GM12878 (cell line): ENCODE data around the gene RTL9. TPM values are rescaled to one million over a fixed set of nuclear protein-coding genes. Genes with fewer than 3 reads are reported as not detected.

Experiments used
- ATAC-seq: fragments of 200-7000 bp; cut with Tn5 transposase; 3 replicates; pipeline ENCODE4 v1.9.1; 2020; ENCODE audit warnings: mild to moderate bottlenecking, moderate library complexity
- BruUV-seq: library from RNA; stranded (reverse); fragments of 400-500 nt; replicated peaks from 2 replicates; lab custom pipeline; 2021; lab: Mats Ljungman, UMichigan
- CTCF ChIA-PET: fragments of 300-600 bp; sonication (Branson Sonifier 250); formaldehyde crosslinking; extraction: SDS; loops from one replicate; lab custom pipeline; 2021; ENCODE audit warnings: inconsistent platforms; lab: Yijun Ruan, JAX
- POLR2A ChIA-PET: fragments of 350-600 bp; formaldehyde crosslinking; extraction: SDS; loops from one replicate; lab custom pipeline; 2021; ENCODE audit warnings: inconsistent platforms; lab: Charles Lee
- RAD21 ChIA-PET: fragments of 300-600 bp; sonication (Branson Sonifier 250); formaldehyde crosslinking; loops from one replicate; lab custom pipeline; 2023; ENCODE audit warnings: antibody characterized with exemption; ENCODE audit not compliant: unreplicated experiment; lab: Charles Lee
- SMC1A ChIA-PET: fragments of 300-600 bp; sonication (Branson Sonifier 250); formaldehyde crosslinking; loops from one replicate; lab custom pipeline; 2023; ENCODE audit not compliant: unreplicated experiment, uncharacterized antibody; lab: Charles Lee
- DNase-seq: peaks from one replicate; pipeline ENCODE4 v3.0.0-alpha.2; 2011; ENCODE audit warnings: low read depth, low spot score
- FAIRE-seq: peaks from 3 replicates; lab custom pipeline; 2011; peaks lifted over from hg19 to GRCh38; lab: Jason Lieb, UNC
- H2AFZ ChIP-seq: 2 replicates; pipeline ENCODE4 v1.6.0; 2011; ENCODE audit warnings: low read depth, low read length, control low read depth; ENCODE audit not compliant: control insufficient read depth
- H3K27ac ChIP-seq: 2 replicates; pipeline ENCODE4 v1.5.1; 2011; ENCODE audit warnings: control low read depth; ENCODE audit not compliant: control insufficient read depth, insufficient read depth
- H3K27me3 ChIP-seq, 2 experiments: replicated peaks in 1 of 2; 2 replicates each; pipeline versions ENCODE4 v1.6.0 to v1.6.1; 2011; ENCODE audit warnings: low read length in 1 of 2; ENCODE audit not compliant: control insufficient read depth in 2 of 2, insufficient read depth in 2 of 2
- H3K36me3 ChIP-seq, 2 experiments: 2 replicates each; pipeline ENCODE4 v1.5.1; 2011; ENCODE audit warnings: low read length in 1 of 2; ENCODE audit not compliant: control insufficient read depth in 2 of 2, insufficient read depth in 2 of 2
- H3K4me1 ChIP-seq: 2 replicates; pipeline ENCODE4 v1.6.1; 2011; ENCODE audit warnings: mild to moderate bottlenecking, low read length, moderate library complexity, mixed read lengths; ENCODE audit not compliant: control insufficient read depth, insufficient read depth
- H3K4me2 ChIP-seq: 2 replicates; pipeline ENCODE4 v1.6.0; 2011; ENCODE audit warnings: control low read depth; ENCODE audit not compliant: control insufficient read depth, insufficient read depth
- H3K4me3 ChIP-seq: fragments of 200-600 bp; sonication (generic); 2 replicates; pipeline ENCODE4 v1.5.1; 2016
- H3K79me2 ChIP-seq: 2 replicates; pipeline ENCODE4 v1.6.0; 2011; ENCODE audit warnings: low read length; ENCODE audit not compliant: control insufficient read depth, insufficient read depth
- H3K9ac ChIP-seq: 2 replicates; pipeline ENCODE4 v1.8.0; 2011; ENCODE audit warnings: low read length, control low read depth, mixed read lengths; ENCODE audit not compliant: control insufficient read depth, insufficient read depth
- H3K9me3 ChIP-seq: replicated peaks from 3 replicates; pipeline ENCODE4 v1.5.1; 2011; ENCODE audit warnings: mild to moderate bottlenecking, low read length; ENCODE audit not compliant: control insufficient read depth, insufficient read depth
- H4K20me1 ChIP-seq: 2 replicates; pipeline ENCODE4 v1.6.0; 2011; ENCODE audit not compliant: control insufficient read depth, insufficient read depth
- BHLHE40 ChIP-seq, 2 experiments: fragments of 450-650 bp in 1 of 2; IDR thresholded peaks; 2 replicates each; pipeline ENCODE4 v1.6.1; 2011 to 2017; ENCODE audit warnings: low read depth in 2 of 2, borderline replicate concordance in 1 of 2, improper control_type of control experiment in 1 of 2, low read length in 1 of 2, mild to moderate bottlenecking in 1 of 2
- FOXK2 ChIP-seq: fragments of 450-650 bp; IDR thresholded peaks from 2 replicates; pipeline ENCODE4 v1.6.1; 2017; ENCODE audit warnings: mild to moderate bottlenecking, moderate library complexity
- MTA3 ChIP-seq: IDR thresholded peaks from 2 replicates; pipeline ENCODE4 v1.6.1; 2012; ENCODE audit warnings: low read length, inconsistent platforms, borderline replicate concordance
- SPI1 ChIP-seq: IDR thresholded peaks from 2 replicates; pipeline ENCODE4 v1.6.1; 2011; ENCODE audit warnings: low read depth, mild to moderate bottlenecking, low read length, moderate library complexity, borderline replicate concordance; ENCODE audit not compliant: insufficient read depth
- SREBF1 ChIP-seq: IDR thresholded peaks from 2 replicates; pipeline ENCODE4 v1.6.1; 2012; ENCODE audit warnings: mild to moderate bottlenecking, low read length
- STAT3 ChIP-seq: IDR thresholded peaks from 2 replicates; pipeline ENCODE4 v1.6.1; 2011; ENCODE audit warnings: low read depth, low read length, improper control_type of control experiment
- WRNIP1 ChIP-seq: IDR thresholded peaks from 2 replicates; pipeline ENCODE4 v1.6.1; 2011; ENCODE audit warnings: low read depth, low read length, improper control_type of control experiment, borderline replicate concordance
- WGBS: methylation state at CpG from one replicate; pipeline ENCODE4 v1.1.6; 2016; ENCODE audit warnings: low lambda C conversion rate; ENCODE audit not compliant: insufficient replicate concordance, insufficient coverage; ENCODE audit errors: missing lambda C conversion rate; 5-methylcytosine and 5-hydroxymethylcytosine counted together
- in situ Hi-C: fragments of 300-500 bp; cut with MboI; formaldehyde crosslinking; loops from 9 replicates; pipeline ENCODE4 v1.14.3; 2018; ENCODE audit warnings: mixed read lengths
- intact Hi-C: fragments of 100-400 bp; cut with micrococcal nuclease; formaldehyde crosslinking; loops from one replicate; pipeline ENCODE4 v1.14.2; 2022; ENCODE audit not compliant: unreplicated experiment
- polyA plus RNA-seq, 11 experiments: library from polyadenylated mRNA; depleted of rRNA in 4 of 11; unstranded in 6 of 11; stranded (reverse) in 5 of 11; fragments of >200 nt; fragmentation: Nextera tagmentation in 4 of 11; fragmentation: Illumina TruSeq in 1 of 11; extraction: Ambion mirVana in 4 of 11; extraction: Trizol in 1 of 11; gene quantifications; 1 replicate in 1 of 11; 2 replicates in 10 of 11; pipeline versions ENCODE4 v1.2.1 to v1.2.3, GENCODE V29; 2011 to 2016; ENCODE audit warnings: inconsistent platforms in 2 of 11, missing spikeins in 2 of 11, low read depth in 1 of 11
- total RNA-seq, 4 experiments: library from RNA; depleted of rRNA in 3 of 4; stranded (reverse); fragments of >200 nt in 3 of 4; fragmentation: Illumina TruSeq in 1 of 4; extraction: Trizol in 1 of 4; gene quantifications; 2 replicates each; pipeline versions ENCODE4 v1.2.1 to v1.2.3, GENCODE V29; 2013 to 2021
- TF ChIP-seq, protein P1 (sequence below): fragments of 450-650 bp; IDR thresholded peaks from 2 replicates; pipeline ENCODE4 v1.6.1; 2018; ENCODE audit warnings: borderline replicate concordance, mild to moderate bottlenecking; ENCODE audit not compliant: partially characterized antibody
- TF ChIP-seq, protein P2 (sequence below): IDR thresholded peaks from 2 replicates; pipeline ENCODE4 v1.6.1; 2012; ENCODE audit warnings: low read depth, low read length, improper control_type of control experiment

The RTL9 gene
- total and polyA plus RNA-seq, 10 of the 15 experiments (the other 5 are each of a cell fraction or from before 2014, with no cell fraction given): 0.05 to 1.2 (median 0.17) TPM

DNA sequence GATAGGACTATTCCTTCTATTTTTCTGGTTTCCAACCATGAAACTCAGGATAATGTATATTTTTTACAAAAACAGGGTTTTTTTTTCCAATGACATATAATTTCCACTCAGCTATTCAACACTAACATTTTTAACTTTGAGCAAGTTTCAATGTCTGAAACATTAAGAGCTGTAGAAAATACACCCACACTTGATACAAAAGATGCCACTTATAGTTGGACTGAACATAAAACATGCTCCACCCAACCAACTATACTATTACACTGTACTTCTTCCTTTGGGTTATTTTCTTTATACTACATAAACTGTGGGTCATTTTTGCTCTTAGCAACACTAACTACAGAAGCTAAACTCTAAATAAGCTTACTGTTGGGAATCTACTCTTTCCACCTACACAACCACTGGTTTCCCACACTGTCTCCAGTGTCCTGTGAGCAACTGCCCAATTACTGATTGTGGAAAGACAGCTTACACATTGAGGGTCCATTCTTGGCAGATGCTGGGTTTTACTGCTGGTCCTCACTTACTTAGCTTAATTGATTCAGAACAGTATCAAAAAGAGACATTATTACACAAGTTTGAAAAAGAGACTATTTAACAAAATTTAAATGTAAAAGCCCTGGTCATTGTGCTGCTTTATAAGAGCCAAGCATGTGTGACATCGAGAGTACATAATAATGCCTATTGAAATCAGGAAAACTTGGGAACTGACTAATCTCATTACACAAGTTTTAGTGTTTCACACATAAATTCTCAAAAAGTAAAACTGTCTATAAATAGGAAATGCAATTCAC, 47.0 kb upstream of the RTL9 start:
- ChIA-PET RAD21 (interaction anchor here (0.6 to 2.4 kb wide), 6 partner anchors 11 to 140 kb away, joined by 3 to 8 read pairs (median 3); no protein-coding TSS in a partner anchor), POLR2A (interaction anchor here (1.0 to 2.0 kb wide), 3 partner anchors 20 to 140 kb away, joined by 3 to 6 read pairs (median 3); no protein-coding TSS in a partner anchor)
- 0% methylated on average over 1 of the region's 1 CpG for WGBS

More for the DNA sequence above, 47.0 kb upstream of the RTL9 start:
- peaks cover 64% of the 10 kb centered on the region for H3K79me2 ChIP-seq
- H3K36me3 ChIP-seq: no peaks in the 10 kb centered on the region
- H3K4me1 ChIP-seq: no peaks in the 10 kb centered on the region
- CTCF ChIA-PET: interaction anchor here (0.8 to 3.2 kb wide), 9 partner anchors 11 to 154 kb away, joined by 3 to 13 read pairs (median 3); no protein-coding TSS in a partner anchor
- peak overlapping the region; percentile 9; the same call in 1 of the 2 replicates for H3K27ac ChIP-seq
- in situ Hi-C loops: no loop called here
- DNase-seq: no peak
- no peak overlapping the region for H3K4me3 ChIP-seq
- H4K20me1 ChIP-seq: no peaks in the 10 kb centered on the region
- ATAC-seq: peak; percentile 5; the same call in 1 of the 3 replicates
- BruUV-seq: no TSS peak
- no peak overlapping the region for H2AFZ ChIP-seq
- TF ChIP-seq SPI1: no peak
- no peak for TF ChIP-seq BHLHE40 (IDR thresholded peaks at IDR 0.05; ENCODE audit: borderline replicate concordance in 1 of 2, low read depth in 2 of 2, low read length in 1 of 2)
- no peak for TF ChIP-seq MTA3
- TF ChIP-seq WRNIP1: no peak
- TF ChIP-seq STAT3: no peak
- TF ChIP-seq, protein P1, sequence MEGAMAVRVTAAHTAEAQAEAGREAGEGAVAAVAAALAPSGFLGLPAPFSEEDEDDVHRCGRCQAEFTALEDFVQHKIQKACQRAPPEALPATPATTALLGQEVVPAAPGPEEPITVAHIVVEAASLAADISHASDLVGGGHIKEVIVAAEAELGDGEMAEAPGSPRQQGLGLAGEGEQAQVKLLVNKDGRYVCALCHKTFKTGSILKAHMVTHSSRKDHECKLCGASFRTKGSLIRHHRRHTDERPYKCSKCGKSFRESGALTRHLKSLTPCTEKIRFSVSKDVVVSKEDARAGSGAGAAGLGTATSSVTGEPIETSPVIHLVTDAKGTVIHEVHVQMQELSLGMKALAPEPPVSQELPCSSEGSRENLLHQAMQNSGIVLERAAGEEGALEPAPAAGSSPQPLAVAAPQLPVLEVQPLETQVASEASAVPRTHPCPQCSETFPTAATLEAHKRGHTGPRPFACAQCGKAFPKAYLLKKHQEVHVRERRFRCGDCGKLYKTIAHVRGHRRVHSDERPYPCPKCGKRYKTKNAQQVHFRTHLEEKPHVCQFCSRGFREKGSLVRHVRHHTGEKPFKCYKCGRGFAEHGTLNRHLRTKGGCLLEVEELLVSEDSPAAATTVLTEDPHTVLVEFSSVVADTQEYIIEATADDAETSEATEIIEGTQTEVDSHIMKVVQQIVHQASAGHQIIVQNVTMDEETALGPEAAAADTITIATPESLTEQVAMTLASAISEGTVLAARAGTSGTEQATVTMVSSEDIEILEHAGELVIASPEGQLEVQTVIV: no peak
- TF ChIP-seq, protein P2, sequence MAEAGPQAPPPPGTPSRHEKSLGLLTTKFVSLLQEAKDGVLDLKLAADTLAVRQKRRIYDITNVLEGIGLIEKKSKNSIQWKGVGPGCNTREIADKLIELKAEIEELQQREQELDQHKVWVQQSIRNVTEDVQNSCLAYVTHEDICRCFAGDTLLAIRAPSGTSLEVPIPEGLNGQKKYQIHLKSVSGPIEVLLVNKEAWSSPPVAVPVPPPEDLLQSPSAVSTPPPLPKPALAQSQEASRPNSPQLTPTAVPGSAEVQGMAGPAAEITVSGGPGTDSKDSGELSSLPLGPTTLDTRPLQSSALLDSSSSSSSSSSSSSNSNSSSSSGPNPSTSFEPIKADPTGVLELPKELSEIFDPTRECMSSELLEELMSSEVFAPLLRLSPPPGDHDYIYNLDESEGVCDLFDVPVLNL: no peak
- no peak for TF ChIP-seq FOXK2
- TF ChIP-seq SREBF1: no peak
- FAIRE-seq: no peak
- SMC1A ChIA-PET: interaction anchor here (0.7 to 3.0 kb wide), 11 partner anchors 10 to 147 kb away, joined by 3 to 10 read pairs (median 6); no protein-coding TSS in a partner anchor
- no peak overlapping the region for H3K9ac ChIP-seq
- H3K9me3 ChIP-seq: no peaks in the 10 kb centered on the region
- no peaks in the 10 kb centered on the region for H3K27me3 ChIP-seq
- H3K4me2 ChIP-seq: peak overlapping the region; percentile 68; the same call in 1 of the 2 replicates
- intact Hi-C loops: no loop called here
